Upper lobe of left lung (tissue), 6 donors: Measurements from ENCODE around the gene SLC2A2. TPM values are rescaled to one million over a fixed set of nuclear protein-coding genes. Genes with fewer than 3 reads are reported as not detected.
A peak's percentile ranks its signal among the peaks of the same experiment; 100 is the strongest.

Experiments
- ATAC-seq, 2 donors: fragments of 200-7000 bp; cut with Tn5 transposase; one replicate each; pipeline ENCODE4 v1.9.1; 2022; ENCODE audit warnings: mild to moderate bottlenecking in 2 of 2, moderate library complexity in 2 of 2; ENCODE audit not compliant: low FRiP score in 2 of 2
- DNase-seq, 2 donors: peaks; one replicate each; pipeline ENCODE4 v3.0.0-alpha.2; 2019 to 2020
- H3K27ac ChIP-seq, 4 donors: fragments of 200-600 bp; sonication (generic); one replicate each; pipeline ENCODE4 v1.5.1; 2016 to 2019
- H3K27me3 ChIP-seq, 4 donors: fragments of 200-600 bp; sonication (generic); one replicate each; pipeline ENCODE4 v1.5.1; 2017 to 2019
- H3K36me3 ChIP-seq, 4 donors: fragments of 200-600 bp; sonication (generic); one replicate each; pipeline ENCODE4 v1.5.1; 2016 to 2019
- H3K4me1 ChIP-seq, 4 donors: fragments of 200-600 bp; sonication (generic); one replicate each; pipeline ENCODE4 v1.5.1; 2018 to 2019
- H3K4me3 ChIP-seq, 4 donors: fragments of 200-600 bp; sonication (generic); one replicate each; pipeline ENCODE4 v1.5.1; 2017 to 2019; ENCODE audit warnings: mild to moderate bottlenecking in 2 of 4, moderate library complexity in 1 of 4
- H3K9me3 ChIP-seq, 4 donors: fragments of 200-600 bp; sonication (generic); one replicate each; pipeline ENCODE4 v1.5.1; 2018 to 2019
- CTCF ChIP-seq, 6 experiments: fragments of 450-650 bp in 4 of 6; fragments of 200-600 bp in 2 of 6; sonication (generic) in 2 of 6; IDR thresholded peaks; one replicate each; pipeline ENCODE4 v1.5.1; 2016 to 2019; ENCODE audit warnings: antibody characterized with exemption in 6 of 6
- EP300 ChIP-seq, 4 donors: sonication (generic); formaldehyde crosslinking; IDR thresholded peaks; one replicate each; pipeline ENCODE4 v1.5.1; 2017; ENCODE audit warnings: antibody characterized with exemption in 4 of 4, control low read depth in 2 of 4
- POLR2A ChIP-seq, 4 donors: fragments of 450-650 bp; IDR thresholded peaks; one replicate each; pipeline ENCODE4 v1.5.1; 2016 to 2017; ENCODE audit warnings: antibody characterized with exemption in 4 of 4, mild to moderate bottlenecking in 2 of 4
- POLR2AphosphoS5 ChIP-seq, 2 donors: sonication (generic); formaldehyde crosslinking; IDR thresholded peaks; one replicate each; pipeline ENCODE4 v1.5.1; 2017; ENCODE audit warnings: antibody characterized with exemption in 2 of 2
- WGBS, 2 donors: methylation state at CpG; one replicate each; pipeline ENCODE4 v1.1.5; 2017 to 2018; 5-methylcytosine and 5-hydroxymethylcytosine counted together
- total RNA-seq, 6 donors: library from RNA; depleted of rRNA in 4 of 6; stranded (reverse); fragments of >200 nt in 4 of 6; gene quantifications; one replicate each; pipeline versions ENCODE4 v1.1.0 to v1.2.1, GENCODE V29; 2016 to 2021
- donor health status: DM: no; HTN: no; CAD: no; lungs with moderate emphysema.
- donor health status: DM: no; HTN: yes; CAD: no; lungs with severe emphysema.

The SLC2A2 gene
- total RNA-seq, 6 donors from 2014 or later, result 0.06 to 0.13 TPM; not detected in 4

GRCh38 chr3:171001250-171001893 lies 25.1 kb downstream of the SLC2A2 start:
- ATAC-seq, result no peak
- TF ChIP-seq POLR2A (IDR thresholded peaks at IDR 0.05) (no peak), EP300 (IDR thresholded peaks at IDR 0.05) (no peak), POLR2AphosphoS5 (IDR thresholded peaks at IDR 0.05) (no peak), CTCF (IDR thresholded peaks at IDR 0.05) (no peak)
- WGBS, 2 donors, result 62 to 65% methylated on average over 1 of the region's 1 CpG

GRCh38 chr3:171000281-171000680 lies 26.2 kb downstream of the SLC2A2 start:
- DNase-seq, result no peak
- Histone ChIP-seq H3K4me1 (peaks cover 0 to 4% (median 0%) of the 10 kb centered on the region in 4 donors), H3K27me3 (no peaks in the 10 kb centered on the region), H3K9me3 (no peaks in the 10 kb centered on the region), H3K27ac (no peak overlapping the region), H3K4me3 (no peak overlapping the region), H3K36me3 (no peaks in the 10 kb centered on the region)
- 82 to 92% methylated on average over 4 of the region's 4 CpGs for WGBS, 2 donors
- TF ChIP-seq EP300 (IDR thresholded peaks at IDR 0.05) (no peak), POLR2A (IDR thresholded peaks at IDR 0.05) (no peak), POLR2AphosphoS5 (IDR thresholded peaks at IDR 0.05) (no peak), CTCF (IDR thresholded peaks at IDR 0.05) (no peak)
- ATAC-seq, result no peak

More at GRCh38 chr3:171001250-171001893, 25.1 kb downstream of the SLC2A2 start:
- H3K27me3 ChIP-seq, result no peaks in the 10 kb centered on the region
- no peak for DNase-seq
- H3K27ac ChIP-seq, result no peak overlapping the region
- H3K9me3 ChIP-seq, result no peaks in the 10 kb centered on the region
- no peaks in the 10 kb centered on the region for H3K36me3 ChIP-seq
- no peak overlapping the region for H3K4me3 ChIP-seq
- peaks cover 0 to 4% (median 0%) of the 10 kb centered on the region in 4 donors for H3K4me1 ChIP-seq

DNA sequence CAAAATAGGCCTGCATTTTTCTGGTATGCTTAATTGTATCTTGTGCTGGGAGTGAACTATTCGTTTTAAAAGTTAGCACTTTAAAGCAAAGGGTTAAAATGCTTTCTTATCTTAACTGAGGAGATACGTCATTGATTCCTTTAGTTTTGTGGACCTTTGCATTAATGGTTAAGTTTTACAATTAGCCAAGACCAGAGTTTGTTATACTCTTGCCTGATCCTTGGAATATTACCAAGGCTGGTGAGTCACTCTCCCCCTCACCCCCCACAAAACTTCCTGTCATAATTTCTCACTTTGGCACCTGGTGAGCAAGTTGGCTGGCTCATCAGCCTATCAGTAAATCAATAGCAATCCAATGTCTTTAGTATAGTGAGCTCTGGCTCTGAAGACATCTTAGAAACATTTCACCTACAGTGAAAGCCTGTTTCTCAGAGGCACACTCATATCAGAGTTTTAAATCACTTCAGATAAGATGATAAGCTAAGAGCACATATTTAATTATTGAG lies 26.7 kb downstream of the SLC2A2 start:
- Histone ChIP-seq H3K27ac (no peak overlapping the region), H3K9me3 (no peaks in the 10 kb centered on the region), H3K4me3 (no peak overlapping the region), H3K36me3 (no peaks in the 10 kb centered on the region), H3K27me3 (no peaks in the 10 kb centered on the region), H3K4me1 (peaks cover 0 to 4% (median 0%) of the 10 kb centered on the region in 4 donors)
- WGBS, 2 donors, result 44 to 49% methylated on average over 2 of the region's 2 CpGs
- DNase-seq (no peak), ATAC-seq (no peak)
- TF ChIP-seq POLR2AphosphoS5 (IDR thresholded peaks at IDR 0.05), result no peak

- Histone ChIP-seq H3K4me3 (no peak overlapping the region), H3K36me3 (no peaks in the 10 kb centered on the region), H3K27ac (no peak overlapping the region), H3K4me1 (peaks cover 0 to 4% (median 0%) of the 10 kb centered on the region in 4 donors), H3K27me3 (no peaks in the 10 kb centered on the region), H3K9me3 (no peaks in the 10 kb centered on the region)
- DNase-seq (no peak), ATAC-seq (peak in 1 of 2 donors; percentile 32)
- no peak for TF ChIP-seq EP300 (IDR thresholded peaks at IDR 0.05)
- 67 to 75% methylated on average over 5 of the region's 5 CpGs for WGBS, 2 donors
These were observed 28.3 kb downstream of the SLC2A2 start for GRCh38 chr3:170997961-170998913.

- Histone ChIP-seq H3K27me3 (no peaks in the 10 kb centered on the region), H3K4me3 (no peak overlapping the region), H3K4me1 (no peaks in the 10 kb centered on the region), H3K36me3 (no peaks in the 10 kb centered on the region), H3K9me3 (no peaks in the 10 kb centered on the region), H3K27ac (no peak overlapping the region)
- DNase-seq, result no peak
- ATAC-seq, result no peak
- TF ChIP-seq POLR2A (IDR thresholded peaks at IDR 0.05) (no peak), EP300 (IDR thresholded peaks at IDR 0.05) (no peak), POLR2AphosphoS5 (IDR thresholded peaks at IDR 0.05) (no peak), CTCF (IDR thresholded peaks at IDR 0.05) (no peak)
- 64 to 93% methylated on average over 2 of the region's 2 CpGs for WGBS, 2 donors
These were observed 33.7 kb downstream of the SLC2A2 start for GRCh38 chr3:170992854-170993253.
